Tibial artery (tissue), 4 donors: ENCODE measurements around the gene CYSRT1.
"Not testable (repeated sequence)": the region's sequence is repeated elsewhere in the genome, so short reads cannot be mapped to it uniquely, and the experiment has no call there.

Experiments used
- DNase-seq, 2 donors: peaks; one replicate each; pipeline ENCODE4 v3.0.0-alpha.2; 2019
- H3K27ac ChIP-seq, 2 donors: fragments of 200-600 bp; sonication (generic) in 1 of 2; 1 replicate in 1 of 2; 2 replicates in 1 of 2; pipeline ENCODE4 v1.5.1; 2018 to 2019; ENCODE audit warnings: mild to moderate bottlenecking in 1 of 2
- H3K27me3 ChIP-seq, 2 donors: fragments of 200-600 bp; sonication (generic) in 1 of 2; one replicate each; pipeline versions ENCODE4 v1.5.1 to v1.6.0; 2016 to 2019
- H3K36me3 ChIP-seq, 3 donors: fragments of 200-600 bp; sonication (generic) in 2 of 3; one replicate each; pipeline ENCODE4 v1.5.1; 2016 to 2019; ENCODE audit warnings: mild to moderate bottlenecking in 2 of 3
- H3K4me1 ChIP-seq, 4 donors: fragments of 200-600 bp; sonication (generic) in 2 of 4; 1 replicate in 3 of 4; 2 replicates in 1 of 4; pipeline ENCODE4 v1.5.1; 2016 to 2019
- H3K4me3 ChIP-seq, 2 donors: fragments of 200-600 bp; sonication (generic) in 1 of 2; 1 replicate in 1 of 2; 2 replicates in 1 of 2; pipeline ENCODE4 v1.5.1; 2018 to 2019; ENCODE audit warnings: mild to moderate bottlenecking in 2 of 2
- H3K9me3 ChIP-seq, 3 donors: fragments of 200-600 bp; sonication (generic) in 1 of 3; one replicate each; pipeline ENCODE4 v1.5.1; 2016 to 2019
- intact Hi-C: fragments of 100-400 bp; cut with DNase I; formaldehyde crosslinking; loops from one replicate; pipeline ENCODE4 v1.15.0; 2023; ENCODE audit warnings: low total_unique reads
- TF ChIP-seq, protein P1 (sequence below), 2 experiments: fragments of 200-600 bp in 1 of 2; fragments of 450-650 bp in 1 of 2; IDR thresholded peaks; one replicate each; pipeline ENCODE4 v1.5.1; 2017 to 2019; ENCODE audit warnings: antibody characterized with exemption in 2 of 2, mild to moderate bottlenecking in 1 of 2, moderate library complexity in 1 of 2

The CYSRT1 gene

GRCh38 chr9:137262173-137262908, 37.4 kb downstream of the CYSRT1 start:
- DNase-seq, intact Hi-C loops, H3K4me1 ChIP-seq, H3K4me3 ChIP-seq, H3K27me3 ChIP-seq, H3K27ac ChIP-seq, H3K9me3 ChIP-seq: not testable (repeated sequence)
- H3K36me3 ChIP-seq: peaks cover 30 to 67% (median 51%) of the 10 kb centered on the region in 3 donors
- TF ChIP-seq, protein P1, sequence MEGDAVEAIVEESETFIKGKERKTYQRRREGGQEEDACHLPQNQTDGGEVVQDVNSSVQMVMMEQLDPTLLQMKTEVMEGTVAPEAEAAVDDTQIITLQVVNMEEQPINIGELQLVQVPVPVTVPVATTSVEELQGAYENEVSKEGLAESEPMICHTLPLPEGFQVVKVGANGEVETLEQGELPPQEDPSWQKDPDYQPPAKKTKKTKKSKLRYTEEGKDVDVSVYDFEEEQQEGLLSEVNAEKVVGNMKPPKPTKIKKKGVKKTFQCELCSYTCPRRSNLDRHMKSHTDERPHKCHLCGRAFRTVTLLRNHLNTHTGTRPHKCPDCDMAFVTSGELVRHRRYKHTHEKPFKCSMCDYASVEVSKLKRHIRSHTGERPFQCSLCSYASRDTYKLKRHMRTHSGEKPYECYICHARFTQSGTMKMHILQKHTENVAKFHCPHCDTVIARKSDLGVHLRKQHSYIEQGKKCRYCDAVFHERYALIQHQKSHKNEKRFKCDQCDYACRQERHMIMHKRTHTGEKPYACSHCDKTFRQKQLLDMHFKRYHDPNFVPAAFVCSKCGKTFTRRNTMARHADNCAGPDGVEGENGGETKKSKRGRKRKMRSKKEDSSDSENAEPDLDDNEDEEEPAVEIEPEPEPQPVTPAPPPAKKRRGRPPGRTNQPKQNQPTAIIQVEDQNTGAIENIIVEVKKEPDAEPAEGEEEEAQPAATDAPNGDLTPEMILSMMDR (IDR thresholded peaks at IDR 0.05): peak; percentile 38 to 44

DNA sequence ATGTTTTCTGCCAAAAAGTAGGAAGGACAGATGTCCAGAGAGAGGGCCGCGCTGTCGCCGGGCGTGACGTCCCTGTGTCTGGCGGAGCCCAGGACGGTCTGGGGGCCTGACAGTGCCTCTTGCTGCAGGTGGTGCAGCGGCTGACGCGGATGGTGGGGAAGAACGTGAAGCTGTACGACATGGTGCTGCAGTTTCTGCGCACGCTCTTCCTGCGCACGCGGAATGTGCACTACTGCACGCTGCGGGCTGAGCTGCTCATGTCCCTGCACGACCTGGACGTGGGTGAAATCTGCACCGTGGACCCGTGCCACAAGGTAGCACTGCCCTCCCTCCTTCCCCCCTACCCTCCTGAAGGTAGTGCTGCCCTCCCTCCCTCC, 37.9 kb downstream of the CYSRT1 start:
- TF ChIP-seq, protein P1 (IDR thresholded peaks at IDR 0.05): no peak

DNA sequence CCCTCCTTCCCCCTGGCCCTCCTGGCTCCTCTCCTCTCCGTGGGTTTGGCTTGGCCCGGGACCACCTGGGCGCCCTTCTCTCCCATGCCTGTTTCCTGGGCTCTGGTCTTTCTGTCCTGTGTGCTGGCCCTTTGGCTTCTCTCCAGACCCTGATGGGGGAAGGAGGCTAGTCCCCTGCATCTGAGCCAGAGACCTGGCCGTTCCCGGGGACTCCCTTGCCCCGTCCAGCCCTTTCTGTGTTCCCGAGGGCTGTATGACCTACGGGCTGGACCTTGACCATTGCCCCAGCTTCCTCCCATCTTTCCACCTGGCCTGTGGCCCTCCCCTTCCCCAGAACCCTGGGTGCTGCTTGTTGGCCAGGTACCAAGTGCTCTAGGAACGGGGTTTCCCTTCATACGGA, 38.5 kb downstream of the CYSRT1 start:
- H3K9me3 ChIP-seq: no peaks in the 10 kb centered on the region
- H3K27ac ChIP-seq: no peak overlapping the region
- H3K36me3 ChIP-seq: peaks cover 30 to 65% (median 58%) of the 10 kb centered on the region in 3 donors
- no peaks in the 10 kb centered on the region for H3K27me3 ChIP-seq
- H3K4me1 ChIP-seq: peaks cover 0 to 9% (median 5%) of the 10 kb centered on the region in 4 donors
- TF ChIP-seq, protein P1 (IDR thresholded peaks at IDR 0.05): no peak
- no peak overlapping the region for H3K4me3 ChIP-seq
- intact Hi-C loops: no loop called here
- no peak for DNase-seq

More for the DNA sequence above, 37.9 kb downstream of the CYSRT1 start:
- Histone ChIP-seq H3K36me3 (peaks cover 30 to 69% (median 56%) of the 10 kb centered on the region in 3 donors), H3K27me3 (no peaks in the 10 kb centered on the region), H3K4me1 (peaks cover 0 to 2% (median under 1%) of the 10 kb centered on the region in 4 donors), H3K27ac (no peak overlapping the region), H3K9me3 (no peaks in the 10 kb centered on the region), H3K4me3 (no peak overlapping the region)
- intact Hi-C loops: no loop called here
- no peak for DNase-seq

DNA sequence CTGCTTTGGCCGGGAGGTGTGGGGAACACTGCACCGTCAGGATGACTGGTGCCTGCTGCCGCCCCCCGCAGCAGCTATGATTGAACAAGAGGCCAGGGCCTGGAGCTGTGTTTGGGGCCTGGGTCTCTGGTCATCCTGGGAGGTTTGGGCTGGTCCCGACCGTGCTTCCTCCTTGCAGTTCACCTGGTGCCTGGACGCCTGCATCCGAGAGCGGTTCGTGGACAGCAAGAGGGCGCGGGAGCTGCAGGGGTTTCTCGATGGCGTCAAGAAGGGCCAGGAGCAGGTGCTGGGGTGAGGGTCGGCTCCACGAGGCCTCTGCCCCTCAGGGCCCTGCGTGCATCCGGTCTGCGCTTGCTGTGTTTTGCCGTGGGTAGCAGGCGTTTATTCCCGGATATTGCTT, 39.1 kb downstream of the CYSRT1 start:
- intact Hi-C loops: no loop called here
- H3K27me3 ChIP-seq: no peaks in the 10 kb centered on the region
- peaks cover 24 to 63% (median 55%) of the 10 kb centered on the region in 3 donors for H3K36me3 ChIP-seq
- TF ChIP-seq, protein P1 (IDR thresholded peaks at IDR 0.05): no peak
- no peak overlapping the region for H3K4me3 ChIP-seq
- H3K4me1 ChIP-seq: peaks cover 5 to 14% (median 11%) of the 10 kb centered on the region in 4 donors
- H3K27ac ChIP-seq: no peak overlapping the region
- no peak for DNase-seq
- H3K9me3 ChIP-seq: no peaks in the 10 kb centered on the region

DNA sequence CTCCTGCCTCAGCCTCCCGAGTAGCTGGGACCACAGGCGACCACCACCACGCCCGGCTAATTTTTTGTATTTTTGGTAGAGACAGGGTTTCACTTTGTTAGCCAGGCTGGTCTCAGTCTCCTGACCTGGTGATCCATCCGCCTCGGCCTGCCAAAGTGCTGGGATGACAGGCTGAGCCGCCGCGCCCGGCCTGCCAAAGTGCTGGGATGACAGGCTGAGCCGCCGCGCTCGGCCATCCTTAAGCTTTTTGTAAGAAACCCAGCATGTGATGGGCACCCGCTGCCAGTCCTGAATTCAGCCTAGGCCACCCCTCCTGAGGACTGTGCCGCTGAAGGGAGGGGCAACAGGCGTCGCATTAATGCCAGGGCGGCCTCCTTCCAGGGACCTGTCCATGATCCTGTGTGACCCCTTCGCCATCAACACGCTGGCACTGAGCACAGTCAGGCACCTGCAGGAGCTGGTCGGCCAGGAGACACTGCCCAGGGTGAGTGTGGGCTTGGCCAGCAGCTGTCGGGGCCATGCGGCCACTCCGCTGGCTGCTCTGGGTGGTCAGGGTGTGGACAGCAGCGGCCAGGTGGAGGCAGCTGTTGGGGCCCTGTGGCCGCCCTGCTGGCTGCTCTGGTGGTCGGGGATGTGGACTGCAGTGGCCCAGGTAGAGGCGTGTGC, 40.7 kb downstream of the CYSRT1 start:
- no peak for DNase-seq
- H3K27ac ChIP-seq: no peak overlapping the region
- TF ChIP-seq, protein P1 (IDR thresholded peaks at IDR 0.05): no peak
- peaks cover 5 to 30% (median 20%) of the 10 kb centered on the region in 4 donors for H3K4me1 ChIP-seq
- H3K4me3 ChIP-seq: no peak overlapping the region
- H3K36me3 ChIP-seq: peaks cover 20 to 74% (median 53%) of the 10 kb centered on the region in 3 donors
- no peaks in the 10 kb centered on the region for H3K27me3 ChIP-seq
- no peaks in the 10 kb centered on the region for H3K9me3 ChIP-seq
- intact Hi-C loops: no loop called here
